ENCODE measurements around the gene TYRP1.

DNA sequence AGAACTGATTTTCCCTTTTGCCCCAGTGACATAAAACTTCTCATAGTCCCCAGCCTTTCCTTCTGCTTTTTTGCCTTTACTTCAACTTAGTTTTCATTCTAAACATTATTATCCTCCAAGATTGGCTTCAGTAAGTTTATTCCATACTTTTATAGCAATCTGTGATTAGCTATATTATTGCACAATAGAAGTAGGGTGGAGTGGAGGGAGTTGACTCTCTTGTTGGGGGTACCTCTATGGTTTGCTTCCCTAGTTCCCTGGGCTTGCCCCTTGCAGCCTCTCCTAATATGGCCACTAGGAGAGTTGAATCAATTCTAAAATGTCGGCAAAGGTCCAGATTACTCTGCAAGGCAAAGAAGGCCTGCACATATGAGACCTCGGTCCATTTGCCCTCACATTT is 36.4 kb upstream of the TYRP1 start:
- no peak for TF ChIP-seq TAF1 (IDR thresholded peaks at IDR 0.05; ENCODE audit: borderline replicate concordance, low read depth, low read length)
- no peak for TF ChIP-seq RAD21 (IDR thresholded peaks at IDR 0.05; ENCODE audit: low read length)
- TF ChIP-seq, protein P1, sequence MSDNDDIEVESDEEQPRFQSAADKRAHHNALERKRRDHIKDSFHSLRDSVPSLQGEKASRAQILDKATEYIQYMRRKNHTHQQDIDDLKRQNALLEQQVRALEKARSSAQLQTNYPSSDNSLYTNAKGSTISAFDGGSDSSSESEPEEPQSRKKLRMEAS (IDR thresholded peaks at IDR 0.05; ENCODE audit: low read depth) = no peak
